Activated CD8-positive, alpha-beta memory T cell treated with anti-CD3 and anti-CD28 coated beads for 4 hours (primary cell): ENCODE data around the gene TBC1D10B.

Experiments
- DNase-seq, 2 donors: peaks; one replicate each; pipeline ENCODE4 v3.0.0-alpha.2; 2020; ENCODE audit warnings: low read depth in 2 of 2

Gene TBC1D10B

DNA sequence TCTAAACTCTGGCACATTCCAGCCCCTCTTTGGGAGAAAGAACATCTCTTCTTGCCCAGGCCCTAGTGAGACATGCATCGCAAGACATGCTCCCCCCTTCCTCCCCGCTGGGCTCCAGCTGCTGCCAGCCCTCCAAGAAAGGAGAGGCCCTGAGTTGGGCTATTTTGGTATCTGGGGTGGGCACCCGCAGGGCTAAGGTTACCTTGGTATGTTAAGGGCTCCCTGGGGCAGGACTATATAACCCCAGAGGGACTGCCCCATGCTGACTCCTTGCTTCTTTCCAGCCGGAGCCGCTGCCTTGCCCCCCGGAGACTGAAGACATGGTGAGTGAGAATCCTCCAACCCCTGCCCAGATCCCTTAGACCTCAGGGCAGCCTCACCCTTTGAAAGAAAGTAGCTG, 4.2 kb upstream of the TBC1D10B start, which contains the start of gene MYL11:
MYL11 (plus strand) TSS at position 265 of the 400 bp plus-strand sequence; CDS start at position 321, 56 bp downstream.
- no peak for DNase-seq

- DNase-seq, result no peak
Measured at GRCh38 chr16:30372725-30373124, 2.4 kb upstream of the TBC1D10B start.

DNA sequence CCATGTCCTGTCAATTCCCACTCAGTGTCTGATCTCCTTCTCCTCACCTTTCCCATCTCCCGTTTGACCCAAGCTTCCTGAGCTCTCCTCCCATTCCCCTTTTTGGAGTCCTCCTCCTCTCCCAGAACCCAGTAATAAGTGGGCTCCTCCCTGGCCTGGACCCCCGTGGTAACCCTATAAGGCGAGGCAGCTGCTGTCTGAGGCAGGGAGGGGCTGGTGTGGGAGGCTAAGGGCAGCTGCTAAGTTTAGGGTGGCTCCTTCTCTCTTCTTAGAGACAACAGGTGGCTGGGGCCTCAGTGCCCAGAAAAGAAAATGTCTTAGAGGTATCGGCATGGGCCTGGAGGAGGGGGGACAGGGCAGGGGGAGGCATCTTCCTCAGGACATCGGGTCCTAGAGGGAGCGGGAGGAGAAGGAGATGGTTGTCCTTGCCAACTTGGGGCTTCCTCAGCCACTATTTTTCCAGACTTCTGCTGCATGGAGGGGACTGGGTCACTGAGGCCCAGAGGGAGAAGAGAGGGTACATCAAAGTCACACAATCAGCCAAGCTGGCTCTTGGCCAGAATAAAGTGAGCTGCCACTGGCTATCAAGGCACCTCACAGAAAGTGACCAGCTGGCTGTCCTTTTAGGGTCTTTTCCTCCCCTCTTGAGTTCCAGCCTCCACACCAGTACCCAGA, 1.9 kb upstream of the TBC1D10B start:
- no peak for DNase-seq

DNA sequence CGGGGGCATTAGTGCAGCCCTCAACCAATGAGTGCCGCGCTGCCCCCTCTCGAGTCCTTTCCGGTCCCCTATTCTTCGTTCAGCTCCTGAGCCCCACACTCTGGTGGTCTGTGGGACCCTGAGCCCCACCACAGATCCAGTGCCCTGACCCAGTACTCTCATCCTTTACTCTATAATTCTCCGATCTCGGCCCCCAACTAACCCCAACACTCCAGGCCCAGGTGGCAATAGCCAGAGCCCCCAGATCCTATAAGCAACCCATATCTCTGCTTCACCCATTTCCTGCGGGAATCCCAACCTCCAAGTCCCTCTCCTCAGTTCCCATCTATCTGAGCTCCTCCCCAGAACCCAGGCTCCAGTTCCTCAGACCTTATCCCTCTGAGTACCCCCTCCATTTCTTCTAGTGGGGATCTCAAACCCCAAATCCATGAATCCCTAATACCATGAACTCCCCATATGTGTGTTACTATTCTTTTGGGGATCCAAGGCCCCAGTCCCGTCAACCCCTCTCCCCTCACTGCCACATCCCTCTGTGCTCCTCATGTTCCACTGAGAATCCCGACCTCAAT, 1.0 kb upstream of the TBC1D10B start:
- DNase-seq, result no peak

- no peak for DNase-seq
Measured at GRCh38 chr16:30369938-30370455, 297 bp downstream of the TBC1D10B start.

- DNase-seq, result no peak
Measured at GRCh38 chr16:30369091-30369937, 980 bp downstream of the TBC1D10B start.

DNA sequence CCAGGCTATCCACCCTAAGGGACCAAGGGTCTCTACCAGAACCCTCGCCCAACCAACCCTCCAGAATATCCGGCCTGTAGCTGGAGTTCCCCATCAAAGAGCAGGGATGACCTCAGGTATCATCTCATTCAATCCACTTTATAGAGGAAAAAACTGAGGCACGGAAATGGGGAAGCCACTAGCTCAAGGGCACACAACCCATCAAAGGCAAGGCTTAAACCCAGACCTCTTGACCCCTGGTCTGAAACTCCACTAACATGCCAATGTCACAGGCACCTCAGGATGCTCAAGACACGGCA, 1.6 kb downstream of the TBC1D10B start:
- DNase-seq, result no peak

DNA sequence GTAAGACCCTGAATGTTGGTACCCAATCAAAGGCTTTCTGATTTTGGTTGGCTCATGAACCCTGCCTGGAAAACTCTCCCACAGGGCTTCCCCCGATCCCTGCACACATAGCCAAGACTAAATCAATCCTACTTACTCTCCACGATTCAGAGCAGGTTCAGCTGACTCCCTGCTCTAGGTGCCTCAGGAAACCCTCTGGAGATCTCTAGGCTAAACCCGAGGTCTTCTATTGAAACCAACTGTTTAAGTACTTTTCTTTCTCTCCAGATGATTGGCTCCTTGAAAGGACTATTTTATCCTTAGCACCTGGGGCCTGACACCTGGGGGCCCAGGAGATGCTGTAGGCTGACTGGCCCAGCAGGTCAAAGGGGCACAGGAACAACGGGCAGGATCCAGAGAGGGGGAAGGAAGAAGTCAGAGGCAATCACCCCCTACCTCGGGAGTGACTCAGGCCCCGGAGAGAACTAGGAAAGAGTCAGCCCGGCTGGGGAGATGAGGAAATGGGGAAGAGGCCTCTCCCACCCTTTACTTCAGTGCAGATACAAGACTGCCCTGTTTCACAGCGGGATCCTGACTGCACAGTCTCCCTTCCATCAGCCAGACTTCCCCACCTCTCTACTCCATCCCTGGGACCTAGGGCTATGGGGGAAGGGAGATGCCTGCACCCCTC, 2.0 kb downstream of the TBC1D10B start:
- DNase-seq, result no peak

DNA sequence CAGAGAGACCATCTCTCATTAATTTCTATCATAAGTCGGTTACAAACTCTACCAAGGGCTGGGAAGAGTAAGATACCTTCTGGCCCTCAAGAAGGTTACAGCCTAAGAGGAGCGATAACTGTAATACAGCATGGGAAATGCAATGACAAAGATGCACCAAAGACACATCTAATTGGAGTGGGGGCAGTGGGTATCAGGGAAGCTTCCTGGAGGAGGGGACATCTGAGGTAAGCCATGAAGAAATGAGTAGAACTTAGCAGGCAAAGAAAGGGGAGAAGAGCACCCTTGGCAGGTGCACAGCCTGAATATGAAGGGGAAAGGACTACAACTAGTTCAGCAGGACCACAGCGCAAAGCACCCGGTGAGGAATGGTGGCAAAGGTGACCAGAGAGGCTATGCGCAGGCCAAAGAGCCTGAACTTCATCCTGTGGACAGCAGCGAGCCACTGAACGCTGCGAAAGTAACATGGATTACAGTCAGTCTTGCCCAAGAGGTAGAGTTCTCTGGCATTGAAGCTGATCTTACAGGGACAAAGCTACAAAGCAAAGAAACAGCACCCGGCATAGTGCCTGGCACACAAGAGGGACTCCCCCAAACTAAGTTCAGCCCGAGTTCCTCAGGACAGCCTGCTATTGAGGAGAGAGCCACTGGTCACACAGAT, 2.8 kb downstream of the TBC1D10B start:
- no peak for DNase-seq

- no peak for DNase-seq
Measured at GRCh38 chr16:30366511-30366910, 3.8 kb downstream of the TBC1D10B start.

DNA sequence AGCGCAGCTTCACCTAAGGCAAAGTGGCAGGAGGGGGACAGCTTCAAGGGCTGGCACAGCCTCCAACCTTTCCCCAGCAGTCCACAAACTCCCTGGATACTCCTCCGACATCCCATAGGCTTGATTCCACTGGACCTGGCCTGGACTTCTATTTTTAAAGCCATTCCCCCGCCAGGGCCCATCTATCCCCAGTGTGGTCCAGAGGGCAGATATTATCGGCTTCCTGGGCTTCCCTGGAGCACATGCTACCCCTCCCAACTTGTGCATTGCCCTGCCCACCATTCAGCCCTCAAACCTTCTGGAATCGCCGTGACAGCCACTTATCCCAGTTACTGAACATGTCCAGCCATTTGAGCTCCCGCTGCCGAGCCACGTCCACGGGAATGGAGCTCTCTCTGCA, 5.1 kb downstream of the TBC1D10B start:
- no peak for DNase-seq

GRCh38 chr16:30361180-30361579, 9.1 kb downstream of the TBC1D10B start:
- no peak for DNase-seq

DNA sequence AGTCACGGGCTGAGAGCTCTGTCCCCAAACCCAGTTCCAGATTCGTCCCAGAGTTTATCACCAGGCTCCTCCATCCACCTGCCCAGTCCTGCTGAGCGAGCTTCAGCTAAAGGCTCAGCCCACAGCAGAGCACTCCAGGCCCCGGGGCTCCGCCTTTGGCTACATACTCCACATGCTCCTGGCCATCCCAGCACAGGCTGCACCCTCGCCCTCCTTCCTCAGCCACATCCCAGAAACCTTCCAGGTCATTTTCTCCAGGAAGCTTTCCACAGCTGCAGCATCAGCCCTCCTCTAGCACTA, 10.5 kb downstream of the TBC1D10B start:
- no peak for DNase-seq

- DNase-seq, result no peak
Measured at GRCh38 chr16:30358990-30359870, 11.1 kb downstream of the TBC1D10B start.

GRCh38 chr16:30358577-30358936, 11.7 kb downstream of the TBC1D10B start:
- no peak for DNase-seq

DNA sequence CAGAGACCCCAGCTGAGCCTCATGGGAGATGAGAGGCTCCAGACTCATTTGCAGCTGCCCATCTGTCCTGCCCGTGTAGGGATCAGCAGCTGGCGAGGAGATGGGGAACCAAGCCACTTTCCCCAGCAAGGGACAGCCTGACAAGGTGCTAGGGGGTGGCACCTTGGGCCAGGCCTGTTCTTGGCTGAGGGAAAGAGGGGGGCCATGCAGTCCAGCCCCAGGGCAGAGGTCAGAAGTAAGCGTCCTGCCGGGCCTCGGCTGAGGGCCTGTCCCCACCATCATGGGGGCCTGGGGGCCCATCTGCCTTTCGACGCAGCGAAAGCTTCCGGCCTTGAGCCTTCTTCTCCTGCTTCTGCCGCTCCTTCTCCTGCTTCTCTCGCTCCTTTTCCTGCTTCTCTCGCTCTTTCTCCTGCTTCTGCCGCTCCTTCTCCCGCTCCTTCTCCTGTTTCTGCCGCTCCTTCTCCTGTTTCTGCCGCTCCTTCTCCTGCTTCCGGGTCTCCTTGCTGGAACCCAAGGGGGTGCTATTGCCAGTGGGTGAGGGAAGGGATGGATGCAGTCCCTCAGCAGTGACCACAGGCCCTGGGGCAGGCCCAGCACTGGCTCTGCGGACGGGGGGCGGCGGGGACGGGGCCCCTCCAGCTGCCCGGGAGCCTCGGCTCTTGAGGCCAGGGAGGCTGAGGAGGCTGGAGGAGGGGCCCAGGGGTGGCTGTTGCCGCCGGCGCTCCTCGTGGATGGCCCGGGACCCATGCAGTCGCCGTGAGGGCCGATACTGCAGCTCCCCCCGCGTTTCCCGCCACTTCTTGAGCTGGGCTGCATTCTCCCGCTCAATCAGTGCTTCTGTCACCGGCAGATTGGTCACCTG, 12.3 kb downstream of the TBC1D10B start:
- no peak for DNase-seq

DNA sequence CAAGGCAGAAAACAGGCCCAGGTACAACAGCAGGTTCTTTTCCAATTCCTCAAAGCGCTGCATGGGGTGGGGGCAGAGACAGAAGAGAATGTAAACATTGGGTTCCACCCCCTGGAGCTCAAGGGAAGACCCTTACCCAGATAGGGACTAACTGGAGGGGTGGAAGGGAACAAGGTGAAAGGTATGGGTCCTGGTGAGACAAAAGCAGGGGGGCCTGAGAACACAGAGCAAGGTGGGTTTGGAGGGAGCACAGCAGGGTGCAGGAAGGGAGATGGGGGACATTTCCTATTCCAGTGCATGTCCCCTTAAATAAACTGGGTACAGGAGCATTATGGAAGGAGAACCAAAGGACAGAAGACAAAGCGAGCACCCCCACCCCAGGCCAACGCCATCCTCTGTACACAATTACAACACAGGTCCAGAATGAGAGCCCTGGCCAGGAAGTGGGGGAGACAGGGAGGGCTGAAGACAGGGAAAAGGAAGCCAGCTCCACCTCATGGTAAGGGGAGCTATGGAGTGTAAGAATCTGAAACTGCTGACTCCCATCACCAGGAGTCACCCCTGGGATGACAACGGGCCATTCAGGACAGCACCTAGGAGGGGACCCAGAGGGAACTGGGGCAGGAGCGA, 13.1 kb downstream of the TBC1D10B start:
- no peak for DNase-seq

- no peak for DNase-seq
Measured at GRCh38 chr16:30356401-30357084, 13.8 kb downstream of the TBC1D10B start.

- DNase-seq, result no peak
Measured at GRCh38 chr16:30355954-30356308, 14.4 kb downstream of the TBC1D10B start.
